Cardiac fibroblast (primary cell): Measurements from ENCODE around the gene RHBDD2.
"Not testable (repeated sequence)": the region's sequence is repeated elsewhere in the genome, so short reads cannot be mapped to it uniquely, and the experiment has no call there.

Experiments
- DNase-seq, 2 donors: peaks; one replicate each; pipeline versions ENCODE4 v3.0.0 to v3.0.0-alpha.2; 2010; ENCODE audit warnings: low read depth in 2 of 2
- H3K4me3 ChIP-seq, 2 donors: replicated peaks in 1 of 2; 1 replicate in 1 of 2; 2 replicates in 1 of 2; pipeline ENCODE4 v1.5.1; 2011; ENCODE audit warnings: low read depth in 2 of 2, low read length in 2 of 2, mild to moderate bottlenecking in 2 of 2, moderate library complexity in 1 of 2
- CTCF ChIP-seq: IDR thresholded peaks from one replicate; pipeline ENCODE4 v1.5.1; 2011; ENCODE audit warnings: low read depth, mild to moderate bottlenecking, low read length, inconsistent platforms

The RHBDD2 gene

DNA sequence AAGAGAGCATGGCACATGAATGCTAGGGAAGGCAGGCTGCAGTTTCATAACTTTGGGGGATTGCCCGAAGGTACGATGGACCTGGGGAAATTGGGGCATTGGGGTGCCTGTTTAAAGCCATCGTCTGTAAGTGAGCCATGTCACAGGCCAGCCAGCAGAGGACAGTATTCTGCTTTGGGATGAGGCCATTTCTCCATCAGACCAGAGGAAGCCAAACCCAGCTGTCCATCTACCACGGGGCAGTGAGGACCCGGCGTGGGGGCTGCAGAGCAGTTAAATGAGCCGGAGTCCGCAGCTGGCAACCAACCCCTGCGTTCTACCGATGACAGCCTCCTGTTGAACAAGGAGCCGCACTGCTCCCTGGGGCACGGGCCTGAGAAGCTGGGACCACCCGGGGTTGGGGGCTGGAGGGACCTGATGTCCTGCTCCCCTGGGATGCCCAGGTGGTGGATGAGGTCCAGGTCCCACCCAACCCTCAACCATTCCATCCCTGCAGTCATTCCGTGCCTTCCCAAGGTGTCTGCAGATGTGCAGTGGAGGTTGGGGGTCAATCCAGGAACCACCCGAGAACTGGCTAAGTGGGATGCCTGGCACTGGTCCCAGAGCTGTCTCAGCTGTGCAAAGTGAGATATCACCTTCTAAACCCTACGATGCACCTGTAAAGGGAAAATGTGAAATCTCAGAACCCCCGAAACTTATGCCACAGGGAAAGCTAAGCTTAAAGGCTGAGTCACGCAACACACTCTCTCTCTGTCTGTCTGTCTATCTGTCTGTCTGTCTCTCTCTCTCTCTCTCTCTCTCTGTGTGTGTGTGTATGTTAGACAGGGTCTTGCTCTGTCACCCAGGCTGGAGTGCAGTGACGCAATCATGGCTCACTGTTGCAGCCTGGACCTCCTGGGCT, 12.1 kb upstream of the RHBDD2 start:
- H3K4me3 ChIP-seq = no peak overlapping the region
- DNase-seq = peak; percentile 73 to 79
- TF ChIP-seq CTCF = peak; percentile 98

- no peak overlapping the region for H3K4me3 ChIP-seq
- DNase-seq = no peak
- no peak for TF ChIP-seq CTCF
Measured at GRCh38 chr7:75867390-75867717, 11.5 kb upstream of the RHBDD2 start.

DNA sequence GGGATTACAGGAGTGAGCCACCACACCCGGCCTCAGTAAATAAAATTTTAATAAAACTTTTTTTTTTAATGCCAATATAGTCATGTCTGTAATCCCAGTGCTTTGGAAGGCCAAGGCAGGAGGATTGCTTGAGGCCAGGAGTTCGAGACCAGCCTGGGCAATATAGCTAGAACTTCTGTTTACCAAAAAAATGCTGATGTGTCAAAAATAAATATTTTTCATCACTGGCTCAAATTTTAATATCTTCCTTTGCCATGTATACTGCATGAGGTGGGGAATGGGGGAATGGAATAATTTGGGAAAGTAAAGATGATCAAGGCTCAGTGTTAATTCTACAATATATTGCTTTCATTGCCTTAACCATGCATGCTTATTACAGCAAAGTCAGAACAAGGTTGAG, 10.7 kb upstream of the RHBDD2 start:
- no peak overlapping the region for H3K4me3 ChIP-seq
- DNase-seq = no peak
- TF ChIP-seq CTCF = no peak

DNA sequence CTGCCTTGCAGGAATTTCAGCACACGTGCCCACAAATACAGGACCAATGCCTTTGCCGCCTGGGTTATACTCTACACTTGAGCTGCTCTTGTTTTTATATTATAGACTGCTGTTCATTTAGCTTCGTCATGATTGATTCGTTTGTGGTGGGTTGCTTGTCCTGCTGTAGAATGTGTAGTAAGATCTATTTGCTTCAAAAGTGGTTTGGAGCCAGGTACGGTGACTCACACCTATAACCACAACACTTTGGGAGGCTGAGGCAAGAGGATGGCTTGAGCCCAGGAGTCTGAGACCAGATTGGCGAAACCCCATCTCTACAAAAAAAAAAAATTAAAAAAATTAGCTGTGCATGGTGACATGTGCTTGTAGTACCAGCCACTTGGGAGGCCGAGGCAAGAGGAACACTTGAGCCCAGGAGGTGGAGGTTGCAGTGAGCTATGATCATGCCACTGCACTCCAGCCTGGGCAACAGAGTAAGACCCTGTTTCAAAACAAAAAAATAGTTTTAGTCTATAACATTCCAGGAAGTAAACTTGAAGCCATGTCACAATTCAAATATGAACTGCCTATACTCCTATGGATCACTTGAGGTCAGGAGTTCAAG, 9.0 kb upstream of the RHBDD2 start:
- H3K4me3 ChIP-seq = no peak overlapping the region
- DNase-seq = no peak
- no peak for TF ChIP-seq CTCF

DNA sequence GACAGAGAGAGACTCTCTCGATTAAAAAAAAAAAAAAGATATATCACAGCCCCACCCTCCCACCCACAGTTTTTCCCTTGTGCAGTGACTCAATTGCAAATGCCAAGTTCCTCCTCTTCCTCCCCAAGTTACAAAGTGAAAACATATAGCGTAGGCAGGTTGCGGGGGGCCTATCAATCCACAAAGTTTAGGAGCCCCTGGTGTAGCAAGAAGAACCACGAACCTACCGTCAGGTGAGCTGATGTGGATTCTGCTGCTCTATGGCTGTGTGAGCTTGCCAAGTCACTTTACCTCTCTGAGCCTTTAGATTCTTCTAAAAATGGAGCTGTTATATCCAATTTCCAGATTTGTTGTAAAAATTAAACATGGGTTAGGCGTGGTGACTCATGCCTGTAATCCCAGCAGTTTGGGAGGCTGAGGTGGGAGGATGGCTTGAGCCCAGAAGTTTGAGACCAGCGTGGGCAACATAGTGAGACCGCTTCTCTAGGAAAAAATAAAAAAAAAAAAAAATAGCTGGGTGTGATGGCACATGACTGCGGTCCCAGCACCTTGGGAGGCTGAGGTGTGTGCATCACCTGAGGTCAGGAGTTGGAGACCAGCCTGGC, 8.2 kb upstream of the RHBDD2 start:
- H3K4me3 ChIP-seq = no peak overlapping the region
- no peak for DNase-seq
- no peak for TF ChIP-seq CTCF

- peak in 1 of 2 donors; percentile 31 for DNase-seq
- no peak overlapping the region for H3K4me3 ChIP-seq
- no peak for TF ChIP-seq CTCF
Measured at GRCh38 chr7:75872073-75872782, 6.6 kb upstream of the RHBDD2 start.

GRCh38 chr7:75874180-75874579, 4.7 kb upstream of the RHBDD2 start:
- not testable (repeated sequence) for DNase-seq, H3K4me3 ChIP-seq
